ENCODE measurements around the gene DPYSL3.

DPYSL3 gene

GRCh38 chr5:147512659-147513379, 3.0 kb upstream of the DPYSL3 start:
- FAIRE-seq (no peak), DNase-seq (ENCODE audit: insufficient read length, low spot score) (no peak)
- no peak for TF ChIP-seq CTCF (IDR thresholded peaks at IDR 0.05; ENCODE audit: insufficient read depth, missing control alignments)

GRCh38 chr5:147510885-147511284, 1.0 kb upstream of the DPYSL3 start:
- TF ChIP-seq CTCF (IDR thresholded peaks at IDR 0.05; ENCODE audit: insufficient read depth, missing control alignments) = no peak
- FAIRE-seq (no peak), DNase-seq (ENCODE audit: insufficient read length, low spot score) (no peak)

- DNase-seq (ENCODE audit: insufficient read length, low spot score) (no peak), FAIRE-seq (no peak)
- no peak for TF ChIP-seq CTCF (IDR thresholded peaks at IDR 0.05; ENCODE audit: insufficient read depth, missing control alignments)
Observed at GRCh38 chr5:147509041-147509709, 693 bp downstream of the DPYSL3 start.

GRCh38 chr5:147508711-147509040, 1.2 kb downstream of the DPYSL3 start:
- FAIRE-seq = no peak
- TF ChIP-seq CTCF (IDR thresholded peaks at IDR 0.05; ENCODE audit: insufficient read depth, missing control alignments) = no peak
- no peak for DNase-seq (ENCODE audit: insufficient read length, low spot score)

GRCh38 chr5:147507480-147508126, 2.3 kb downstream of the DPYSL3 start:
- DNase-seq (ENCODE audit: insufficient read length, low spot score) (no peak), FAIRE-seq (no peak)
- TF ChIP-seq CTCF (IDR thresholded peaks at IDR 0.05; ENCODE audit: insufficient read depth, missing control alignments) = no peak

GRCh38 chr5:147504535-147504934, 5.3 kb downstream of the DPYSL3 start:
- DNase-seq (ENCODE audit: insufficient read length, low spot score) = no peak
- no peak for FAIRE-seq
- no peak for TF ChIP-seq CTCF (IDR thresholded peaks at IDR 0.05; ENCODE audit: insufficient read depth, missing control alignments)

GRCh38 chr5:147504011-147504410, 5.9 kb downstream of the DPYSL3 start:
- DNase-seq (ENCODE audit: insufficient read length, low spot score) (no peak), FAIRE-seq (no peak)
- TF ChIP-seq CTCF (IDR thresholded peaks at IDR 0.05; ENCODE audit: insufficient read depth, missing control alignments) = no peak
